Measurements from ENCODE around the gene TACO1.

GRCh38 chr17:63631626-63632025 lies 30.9 kb downstream of the TACO1 start:
- no peak for TF ChIP-seq CTCF (IDR thresholded peaks at IDR 0.05)
- TF ChIP-seq POLR2A (IDR thresholded peaks at IDR 0.05) = no peak
- no peak for TF ChIP-seq POLR2AphosphoS5 (IDR thresholded peaks at IDR 0.05)
- no peak for TF ChIP-seq EP300 (IDR thresholded peaks at IDR 0.05)
